Measurements from ENCODE around the gene SPSB3.
"Not testable (repeated sequence)": the region's sequence is repeated elsewhere in the genome, so short reads cannot be mapped to it uniquely, and the experiment has no call there.

Gene SPSB3

DNA sequence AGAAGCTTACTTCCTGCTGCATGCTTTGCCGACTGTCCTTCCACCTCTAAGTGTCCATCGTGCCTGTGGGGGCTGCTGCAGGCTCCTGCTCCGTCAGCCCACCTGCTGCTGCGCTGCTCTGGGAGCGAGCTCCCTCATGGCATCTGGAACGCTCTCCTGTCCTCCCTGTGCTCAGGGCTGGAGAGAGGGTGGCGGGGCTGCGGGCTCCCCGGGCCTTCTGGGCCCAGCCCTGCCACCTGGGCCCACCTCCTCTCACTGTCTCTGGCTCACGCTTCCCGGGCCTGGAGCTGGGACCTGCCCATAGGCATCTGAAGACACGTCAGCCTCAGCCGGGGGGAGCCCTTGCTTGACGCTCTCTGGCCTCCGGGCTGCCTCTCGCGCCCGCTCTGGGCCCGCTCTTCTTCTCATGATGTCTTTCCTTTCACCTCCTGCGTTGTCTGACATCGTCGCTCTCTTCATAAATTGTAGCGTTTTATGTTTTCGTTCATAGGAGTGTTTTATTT lies 38.0 kb downstream of the SPSB3 start:
- in situ Hi-C loops (cut with MboI; ENCODE audit: low sequenced_read_pairs): no loop called here

DNA sequence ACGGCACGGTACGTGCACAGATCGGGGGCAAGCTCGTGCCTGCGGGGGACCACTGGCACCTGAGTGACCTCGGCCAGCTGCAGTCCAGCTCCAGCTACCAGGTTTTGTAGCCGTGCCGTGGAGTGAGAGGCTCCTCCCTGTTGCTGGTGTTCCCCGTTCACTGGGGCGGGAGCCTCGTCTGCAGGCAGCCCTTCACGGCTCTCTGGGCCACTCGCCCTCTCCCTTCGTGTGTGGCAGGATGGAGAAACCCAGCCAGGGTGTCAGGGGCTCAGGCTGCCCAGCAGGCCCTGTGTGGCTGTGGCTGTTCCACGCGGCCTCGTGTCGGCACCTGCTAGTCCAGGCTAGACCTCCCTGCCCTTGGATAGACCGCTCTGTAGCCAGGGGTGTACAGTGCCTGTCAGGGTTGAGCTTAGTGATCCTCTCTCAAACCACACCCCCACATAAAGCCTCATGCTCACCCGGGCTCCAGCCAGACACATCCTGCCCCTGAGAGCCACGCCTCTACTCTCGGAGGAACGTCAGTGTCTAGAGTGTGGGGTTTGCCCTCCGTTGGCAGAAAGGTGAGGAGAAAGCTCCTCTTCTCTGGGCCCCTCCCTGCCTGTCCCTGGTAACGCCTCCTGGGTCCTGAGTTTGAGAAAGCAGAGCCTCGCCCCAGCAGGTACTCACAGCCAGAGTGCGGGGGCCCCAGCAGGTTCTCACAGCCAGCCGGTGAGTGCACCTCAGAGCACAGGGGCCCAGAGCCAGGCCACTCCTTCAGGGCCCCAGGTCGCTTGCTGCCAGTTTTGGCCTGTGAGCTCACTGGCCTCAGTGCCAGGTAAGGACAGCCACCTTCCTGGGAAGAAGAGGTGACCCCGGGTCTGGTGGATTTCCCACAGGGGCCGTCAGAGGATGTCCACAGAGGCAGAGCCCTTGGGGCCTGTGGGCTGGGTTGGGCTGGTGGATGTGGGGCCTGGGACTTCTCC lies 38.7 kb downstream of the SPSB3 start:
- in situ Hi-C loops (cut with MboI; ENCODE audit: low sequenced_read_pairs): no loop called here

DNA sequence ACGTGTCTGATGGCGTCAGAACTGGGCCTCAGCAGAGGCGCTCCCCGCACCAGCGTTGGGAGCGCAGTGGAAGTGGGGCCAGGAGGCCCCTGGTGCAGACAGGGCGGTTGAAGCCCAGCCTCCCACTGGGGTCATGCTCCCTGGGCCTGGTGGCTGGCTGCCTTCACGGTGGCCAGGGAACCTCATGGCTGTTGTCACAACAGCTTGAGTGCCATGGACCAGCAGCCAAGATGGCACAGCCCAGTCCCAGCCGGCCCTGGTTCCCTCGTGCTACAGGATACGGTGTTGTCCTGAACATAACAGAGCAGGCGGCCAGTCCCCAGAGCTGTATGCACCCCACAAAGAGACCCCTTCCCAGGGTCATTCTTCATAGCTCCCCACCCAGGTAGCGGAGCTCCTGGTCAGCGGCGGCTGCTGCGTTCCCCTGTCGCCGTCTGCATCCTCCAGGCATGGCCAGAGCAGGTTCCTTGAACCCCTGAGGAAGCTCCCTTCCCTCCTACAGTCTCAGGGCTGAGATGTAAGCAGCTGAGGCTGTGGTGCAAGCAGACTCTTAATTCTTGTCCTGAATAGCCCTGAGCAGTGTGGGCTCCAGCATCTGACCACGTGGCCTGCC lies 40.7 kb downstream of the SPSB3 start:
- in situ Hi-C loops (cut with MboI; ENCODE audit: low sequenced_read_pairs): no loop called here

- in situ Hi-C loops (cut with MboI; ENCODE audit: low sequenced_read_pairs): no loop called here
Observed at GRCh38 chr16:1740781-1741490, 41.4 kb downstream of the SPSB3 start.

DNA sequence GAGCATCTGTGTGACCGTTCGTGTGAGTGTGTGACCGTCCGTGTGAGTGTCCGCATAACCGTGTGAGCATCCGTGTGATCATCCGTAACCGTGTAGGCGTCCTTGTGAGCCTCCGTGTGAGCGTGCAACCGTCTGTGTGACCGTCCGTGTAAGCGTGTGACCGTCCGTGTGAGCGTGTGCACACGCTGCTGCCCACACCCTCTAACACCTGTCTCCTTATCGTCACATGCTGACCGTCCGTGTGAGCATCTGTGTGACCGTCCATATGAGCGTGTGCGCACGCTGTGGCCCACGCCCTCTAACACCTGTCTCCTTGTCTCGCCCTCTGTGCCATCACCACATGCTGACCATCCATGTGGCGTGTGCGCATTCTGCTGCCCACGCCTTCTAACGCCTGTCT lies 42.1 kb downstream of the SPSB3 start:
- in situ Hi-C loops (cut with MboI; ENCODE audit: low sequenced_read_pairs): no loop called here

GRCh38 chr16:1734816-1735215 lies 47.6 kb downstream of the SPSB3 start:
- in situ Hi-C loops (cut with MboI; ENCODE audit: low sequenced_read_pairs): no loop called here

GRCh38 chr16:1734123-1734522 lies 48.2 kb downstream of the SPSB3 start:
- in situ Hi-C loops (cut with MboI; ENCODE audit: low sequenced_read_pairs): no loop called here

GRCh38 chr16:1732551-1732987 lies 49.8 kb downstream of the SPSB3 start:
- in situ Hi-C loops (cut with MboI; ENCODE audit: low sequenced_read_pairs): not testable (repeated sequence)

DNA sequence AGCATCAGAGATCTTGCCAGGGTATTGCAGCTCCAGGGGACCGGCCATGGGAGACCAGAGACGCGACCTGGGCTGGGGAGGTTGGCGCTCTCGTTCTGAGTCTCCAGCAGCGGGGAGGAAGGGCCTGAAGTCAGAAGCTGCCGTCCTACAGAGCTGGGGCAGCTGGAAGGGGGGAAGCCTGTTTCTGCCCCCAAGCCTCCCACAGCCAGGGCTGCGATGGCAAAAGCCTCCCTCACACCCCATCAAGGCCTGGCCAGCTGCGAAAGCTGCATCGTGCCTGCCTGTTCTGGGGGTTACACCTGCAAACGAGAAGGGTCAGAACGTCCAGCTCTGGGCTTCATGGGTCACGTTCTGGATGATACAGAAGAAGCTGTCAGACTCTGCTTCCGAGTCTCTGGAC lies 50.3 kb downstream of the SPSB3 start:
- in situ Hi-C loops (cut with MboI; ENCODE audit: low sequenced_read_pairs): no loop called here

DNA sequence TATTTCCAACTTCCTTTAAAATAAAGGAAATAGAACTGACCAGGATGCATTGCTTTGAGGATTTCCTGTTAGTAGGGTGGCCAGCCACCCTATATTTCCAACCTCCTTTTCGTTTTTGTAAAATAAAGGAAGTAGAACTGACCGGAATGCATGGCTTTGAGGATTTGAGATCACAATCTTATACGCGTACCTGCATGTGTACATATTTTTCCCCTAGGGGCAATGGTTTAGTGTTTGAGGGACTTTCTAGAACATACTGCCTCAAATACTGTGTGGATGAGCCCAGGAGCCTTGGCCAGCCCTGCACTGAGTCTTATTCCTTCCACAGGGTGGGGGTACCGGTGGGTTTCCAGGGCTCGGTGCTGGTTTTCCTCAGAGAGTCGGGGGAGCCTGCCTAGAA lies 50.8 kb downstream of the SPSB3 start:
- in situ Hi-C loops (cut with MboI; ENCODE audit: low sequenced_read_pairs): no loop called here

GRCh38 chr16:1731073-1731472 lies 51.3 kb downstream of the SPSB3 start:
- in situ Hi-C loops (cut with MboI; ENCODE audit: low sequenced_read_pairs): no loop called here

DNA sequence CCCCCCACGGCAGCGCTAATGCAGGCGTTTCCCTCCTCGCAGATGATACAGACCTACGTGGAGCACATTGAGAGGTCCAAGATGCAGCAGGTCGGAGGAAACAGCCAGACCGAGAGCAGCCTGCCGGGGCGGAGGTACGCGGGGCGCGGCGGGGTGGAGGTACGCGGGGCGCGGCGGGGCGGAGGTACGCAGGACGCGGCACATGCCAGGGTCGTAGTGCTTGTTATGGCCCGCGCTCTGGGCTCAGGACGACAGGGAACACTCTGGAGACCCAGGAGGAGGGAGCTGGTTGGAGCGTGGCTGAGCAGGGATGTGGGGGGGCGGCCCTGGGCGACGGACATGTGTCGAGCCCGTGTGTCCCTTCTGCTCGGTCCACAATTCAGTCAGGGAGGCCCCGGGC lies 52.9 kb downstream of the SPSB3 start:
- in situ Hi-C loops (cut with MboI; ENCODE audit: low sequenced_read_pairs): no loop called here

DNA sequence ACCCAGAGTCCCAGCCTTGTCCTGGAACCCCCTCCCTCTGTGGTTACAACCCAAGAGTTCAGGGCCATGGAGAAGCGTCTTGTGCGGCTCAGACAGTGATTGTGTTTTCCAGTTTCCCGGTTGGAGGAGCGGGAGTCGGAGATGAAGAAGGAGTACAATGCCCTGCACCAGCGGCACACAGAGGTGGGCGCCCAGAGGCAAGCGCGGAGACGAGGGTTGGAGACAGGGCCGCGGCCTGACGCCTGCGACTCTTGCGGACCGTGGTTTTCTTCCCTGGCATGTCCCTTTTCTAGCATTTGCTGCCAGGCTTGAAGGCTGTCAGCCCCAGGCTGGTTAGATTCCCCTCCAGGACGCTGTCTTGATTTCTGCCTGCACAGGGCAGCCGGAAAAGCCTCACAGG lies 53.3 kb downstream of the SPSB3 start:
- in situ Hi-C loops (cut with MboI; ENCODE audit: low sequenced_read_pairs): no loop called here

GRCh38 chr16:1727651-1728624 lies 54.4 kb downstream of the SPSB3 start:
- in situ Hi-C loops (cut with MboI; ENCODE audit: low sequenced_read_pairs): no loop called here

Data from HL-60/S4 (cell line).